IMR-90 (cell line): Measurements from ENCODE around the gene ANO8.

Source experiments
- CTCF ChIP-seq: conservative IDR thresholded peaks from 2 replicates; pipeline ENCODE4 v1.5.1; 2012; ENCODE audit warnings: mild to moderate bottlenecking, low read depth, low read length, improper control_type of control experiment
- ELK1 ChIP-seq: fragments of 150-350 bp; IDR thresholded peaks from 2 replicates; pipeline ENCODE4 v1.6.1; 2016; ENCODE audit warnings: low read depth, mild to moderate bottlenecking, low read length, moderate library complexity, borderline replicate concordance
- RFX5 ChIP-seq: IDR thresholded peaks from 2 replicates; pipeline ENCODE4 v1.8.0; 2012; ENCODE audit warnings: low read depth, mild to moderate bottlenecking, low read length, moderate library complexity
- USF2 ChIP-seq: fragments of 150-350 bp; IDR thresholded peaks from 2 replicates; pipeline ENCODE4 v1.6.1; 2017; ENCODE audit warnings: mild to moderate bottlenecking, antibody characterized with exemption, low read length, low read depth

- TF ChIP-seq RFX5 (no peak), CTCF (no peak), USF2 (no peak), ELK1 (no peak)
These were observed 26.7 kb downstream of the ANO8 start for GRCh38 chr19:17307876-17308377.
